ENCODE results near the gene AHCYL1.

AHCYL1 gene

GRCh38 chr1:110063781-110064180 is 79.2 kb downstream of the AHCYL1 start:
- no peak for DNase-seq (ENCODE audit: low read depth)

- no peak for DNase-seq (ENCODE audit: low read depth)
These were observed 80.2 kb downstream of the AHCYL1 start for GRCh38 chr1:110064576-110065337.

GRCh38 chr1:110065841-110066240 is 81.3 kb downstream of the AHCYL1 start:
- no peak for DNase-seq (ENCODE audit: low read depth)

- DNase-seq (ENCODE audit: low read depth): no peak
These were observed 82.9 kb downstream of the AHCYL1 start for GRCh38 chr1:110067479-110067892.

- DNase-seq (ENCODE audit: low read depth): no peak
These were observed 83.5 kb downstream of the AHCYL1 start for GRCh38 chr1:110067893-110068645.

- DNase-seq (ENCODE audit: low read depth): no peak
These were observed 84.3 kb downstream of the AHCYL1 start for GRCh38 chr1:110068646-110069403.

- no peak for DNase-seq (ENCODE audit: low read depth)
These were observed 85.1 kb downstream of the AHCYL1 start for GRCh38 chr1:110069404-110070281.

- no peak for DNase-seq (ENCODE audit: low read depth)
These were observed 85.7 kb downstream of the AHCYL1 start for GRCh38 chr1:110070282-110070669.

- no peak for DNase-seq (ENCODE audit: low read depth)
These were observed 86.2 kb downstream of the AHCYL1 start, which contains the start of gene ALX3 for GRCh38 chr1:110070671-110071242. ALX3 (minus strand) TSS chr1:110070672; CDS start chr1:110070612, 60 bp downstream.
